HG02938 (cell line): ENCODE measurements around the gene ASAP2.

Experiments used
- ATAC-seq: cut with Tn5 transposase; IDR thresholded peaks from one replicate; pipeline ENCODE4 v1.9.1; 2021; ENCODE audit warnings: mild to moderate bottlenecking, moderate library complexity; ENCODE audit not compliant: unreplicated experiment

Gene ASAP2

DNA sequence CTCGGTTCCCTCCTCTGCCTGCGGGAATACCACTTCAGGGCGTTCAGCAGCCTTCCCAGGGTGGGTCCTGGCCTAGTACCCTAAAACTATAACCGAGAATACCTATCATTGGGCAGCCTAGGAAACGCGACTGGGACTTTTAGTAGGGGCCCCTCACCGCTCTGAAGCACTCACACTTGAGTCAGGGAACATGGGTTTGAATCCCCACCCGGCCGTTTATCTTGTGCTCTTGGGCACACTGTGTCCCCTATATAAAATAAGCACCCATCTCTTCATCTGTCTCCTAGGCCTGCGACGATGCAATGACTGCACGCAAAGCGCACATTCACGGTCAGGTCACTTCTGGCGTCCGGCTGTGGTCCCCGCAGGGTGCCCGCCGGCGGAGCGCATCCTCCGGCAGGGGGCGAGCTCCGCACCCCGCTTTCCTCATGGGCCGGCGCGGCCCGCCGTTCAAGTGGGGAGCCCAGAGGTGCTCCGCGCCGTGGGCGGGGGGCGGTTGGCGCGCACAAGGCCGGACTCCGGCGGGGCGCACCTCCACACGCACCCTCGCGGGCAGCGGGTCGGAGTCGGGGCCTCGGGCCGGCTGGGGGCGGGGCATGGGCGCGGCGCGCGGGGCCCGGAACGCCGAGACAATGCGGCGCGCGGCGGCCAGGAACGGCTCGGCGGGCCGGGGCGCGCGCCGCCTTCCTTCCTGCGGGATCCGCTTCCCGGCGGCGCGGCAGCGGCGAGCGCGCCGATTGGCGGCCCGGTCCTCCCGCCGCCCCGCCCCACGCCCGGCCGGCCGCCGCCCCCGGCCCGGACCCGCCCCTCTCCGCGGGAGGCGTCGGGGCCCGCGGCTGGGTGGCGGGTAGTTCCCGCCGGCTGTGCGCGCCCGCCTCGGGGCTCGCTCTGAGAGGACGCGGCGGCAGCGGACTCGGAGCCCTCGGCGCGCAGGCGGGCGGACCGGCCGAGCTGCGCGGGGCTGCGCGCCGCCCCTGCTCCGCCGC lies at the start of gene ASAP2:
TSS of gene ASAP2 (plus strand) at position 850 of the 986 bp plus-strand sequence. CDS start 293 bp downstream, outside the sequence.
- ATAC-seq, result peak; percentile 51

DNA sequence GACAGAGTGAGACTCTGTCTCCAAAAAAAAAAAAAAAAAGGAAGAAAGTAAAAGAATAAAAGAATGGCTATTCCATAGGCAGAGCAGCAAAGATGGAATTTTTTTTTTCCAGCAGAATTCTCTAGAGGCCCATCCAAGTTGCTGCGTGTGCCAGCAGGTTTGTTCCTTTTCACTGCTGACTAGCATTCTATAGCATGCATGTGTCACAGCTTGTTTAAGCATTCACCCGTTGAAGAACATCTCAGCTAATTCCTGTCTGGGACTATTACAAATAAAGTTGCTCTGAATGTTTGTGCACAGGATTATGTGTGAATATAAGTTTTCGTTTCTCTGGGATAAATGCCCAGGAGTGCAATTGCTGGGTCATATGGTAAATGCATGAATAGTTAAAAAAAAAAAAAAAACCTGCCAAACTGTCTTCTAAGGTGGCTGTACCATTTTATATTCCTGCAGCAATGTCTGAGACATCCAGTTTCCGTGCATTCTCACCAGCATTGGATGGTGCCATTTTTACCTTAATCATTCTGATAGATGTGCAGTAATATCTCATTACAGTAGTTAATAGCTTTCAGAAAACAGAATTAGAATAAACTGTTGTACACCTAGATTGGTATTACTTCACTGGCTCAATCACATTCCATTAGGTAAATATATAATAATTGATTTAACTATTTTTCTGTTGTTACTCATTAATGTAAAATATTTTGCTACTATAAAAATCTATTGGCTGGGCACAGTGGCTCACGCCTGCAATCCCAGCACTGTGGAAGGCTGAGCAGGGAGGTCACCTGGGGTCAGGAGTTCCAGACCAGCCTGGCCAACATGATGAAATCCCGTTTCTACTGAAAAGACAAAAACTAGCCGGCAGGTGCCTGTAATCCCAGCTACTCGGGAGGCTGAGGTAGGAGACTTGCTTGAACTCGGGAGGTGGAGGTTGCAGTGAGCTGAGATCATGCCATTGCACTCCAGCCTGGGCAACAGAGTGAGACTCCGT lies 47.5 kb upstream of the ASAP2 start:
- ATAC-seq, result no peak

DNA sequence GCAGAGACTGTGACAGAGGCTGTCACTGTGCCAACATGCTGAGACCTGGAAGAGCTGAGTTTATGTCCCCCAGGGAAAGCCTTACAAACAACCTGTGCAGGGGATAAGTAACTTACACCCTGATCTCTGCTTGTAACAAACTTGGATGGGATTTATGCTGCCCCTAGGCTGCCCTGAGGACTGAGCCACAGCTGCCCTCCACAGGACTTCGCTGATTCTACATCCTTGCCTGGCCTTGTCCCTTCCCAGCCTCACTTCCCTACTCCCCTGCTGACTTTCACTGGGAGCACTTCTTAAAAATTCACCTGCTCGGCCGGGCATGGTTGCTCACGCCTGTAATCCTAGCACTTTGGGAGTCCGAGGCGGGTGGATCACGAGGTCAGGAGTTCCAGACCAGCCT lies 45.9 kb upstream of the ASAP2 start:
- ATAC-seq, result no peak

DNA sequence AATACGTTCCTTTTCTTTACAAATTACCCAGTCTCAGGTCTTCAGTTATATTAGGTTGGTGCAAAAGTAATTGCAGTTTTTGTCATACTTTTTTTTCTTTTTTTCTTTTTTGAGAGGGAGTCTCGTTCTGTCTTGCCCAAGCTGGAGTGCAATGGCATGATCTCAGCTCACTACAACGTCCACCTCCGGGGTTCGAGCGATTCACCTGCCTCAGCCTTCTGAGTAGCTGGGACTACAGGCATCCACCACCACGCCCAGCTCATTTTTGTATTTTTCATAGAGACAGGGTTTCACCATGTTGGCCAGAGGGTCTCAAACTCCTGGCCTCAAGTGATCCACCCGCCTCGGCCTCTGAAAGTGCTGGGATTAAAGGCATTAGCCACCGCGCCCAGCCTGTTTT lies 43.8 kb upstream of the ASAP2 start:
- no peak for ATAC-seq

DNA sequence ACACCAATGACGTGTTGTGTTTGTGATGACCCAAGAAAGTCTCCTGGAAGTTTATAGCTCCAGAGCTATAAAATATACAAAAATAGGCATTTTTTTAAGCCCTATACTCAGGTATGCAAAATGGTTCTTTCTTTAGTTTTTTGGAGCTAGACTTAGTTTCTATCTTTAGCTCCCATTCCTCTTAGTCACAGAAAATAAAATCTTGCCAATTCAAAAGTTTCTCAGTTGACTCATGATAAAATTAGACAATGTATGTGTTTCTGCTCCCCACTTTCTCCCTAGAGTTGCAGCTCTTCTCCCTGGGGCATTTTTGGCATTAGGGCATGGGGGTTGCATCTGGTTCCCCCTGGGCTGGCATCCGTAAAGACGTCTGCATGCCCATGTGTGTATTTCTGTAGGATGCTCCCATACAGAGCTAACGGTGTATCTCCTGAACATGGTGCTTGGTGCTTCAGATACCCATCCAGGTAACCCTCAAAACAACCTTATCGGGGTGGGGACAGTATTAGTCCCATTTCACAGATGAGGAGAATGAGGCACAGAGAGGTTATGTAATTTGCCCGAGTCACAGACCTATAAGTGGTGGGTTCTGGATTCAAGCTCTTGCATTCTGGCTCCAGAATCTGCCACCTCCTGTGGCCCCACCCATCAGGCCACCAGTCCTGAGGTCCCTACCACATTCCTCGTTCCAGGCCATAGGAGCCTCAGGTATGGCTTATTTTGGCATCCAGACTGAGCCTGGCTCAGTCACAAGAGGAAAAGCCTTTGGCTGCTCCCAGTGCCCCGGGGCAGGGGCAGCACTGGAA lies 43.1 kb upstream of the ASAP2 start:
- no peak for ATAC-seq

DNA sequence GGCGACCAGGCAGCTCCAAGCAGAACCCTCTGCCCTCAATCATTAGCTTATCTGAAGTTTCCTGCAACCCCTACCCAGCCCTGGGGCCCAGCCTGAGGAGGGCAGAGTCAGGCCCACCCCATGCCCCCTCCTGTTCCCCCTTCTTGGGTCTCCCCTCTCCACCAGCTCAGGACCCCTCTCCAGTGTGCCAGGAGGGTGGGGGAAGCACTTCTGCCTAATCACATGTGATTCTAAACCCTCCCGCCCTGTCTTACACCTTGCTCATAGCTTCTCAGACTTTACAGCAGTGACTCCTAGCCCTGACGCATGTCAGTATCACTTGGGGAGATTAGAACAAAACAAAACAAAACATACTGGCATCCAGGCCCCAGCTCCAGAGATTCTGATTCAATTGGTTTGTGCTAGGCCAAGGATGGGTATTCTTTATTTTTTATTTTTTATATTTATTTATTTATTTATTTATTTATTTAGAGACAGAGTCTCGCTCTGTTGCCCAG lies 42.5 kb upstream of the ASAP2 start:
- ATAC-seq, result no peak

DNA sequence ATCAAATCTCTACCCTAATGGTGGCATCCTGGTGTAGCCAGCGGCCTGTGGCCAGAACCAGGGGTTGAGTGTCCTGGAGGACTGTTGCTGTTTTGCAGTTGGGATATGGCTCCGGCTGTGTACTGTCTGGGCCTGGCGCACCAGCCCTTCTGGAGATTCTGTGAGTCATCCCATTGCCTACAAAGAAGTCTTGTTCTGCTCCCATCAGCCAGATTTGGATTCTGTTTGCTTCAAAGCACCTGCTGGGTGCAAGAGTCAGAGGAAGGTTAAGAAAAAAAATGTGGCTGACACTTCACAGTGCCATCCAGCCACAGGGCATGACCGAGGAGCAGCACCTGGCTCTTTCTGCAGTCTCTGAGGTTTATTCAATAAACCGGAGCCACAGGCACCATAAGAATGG lies 41.0 kb upstream of the ASAP2 start:
- no peak for ATAC-seq

DNA sequence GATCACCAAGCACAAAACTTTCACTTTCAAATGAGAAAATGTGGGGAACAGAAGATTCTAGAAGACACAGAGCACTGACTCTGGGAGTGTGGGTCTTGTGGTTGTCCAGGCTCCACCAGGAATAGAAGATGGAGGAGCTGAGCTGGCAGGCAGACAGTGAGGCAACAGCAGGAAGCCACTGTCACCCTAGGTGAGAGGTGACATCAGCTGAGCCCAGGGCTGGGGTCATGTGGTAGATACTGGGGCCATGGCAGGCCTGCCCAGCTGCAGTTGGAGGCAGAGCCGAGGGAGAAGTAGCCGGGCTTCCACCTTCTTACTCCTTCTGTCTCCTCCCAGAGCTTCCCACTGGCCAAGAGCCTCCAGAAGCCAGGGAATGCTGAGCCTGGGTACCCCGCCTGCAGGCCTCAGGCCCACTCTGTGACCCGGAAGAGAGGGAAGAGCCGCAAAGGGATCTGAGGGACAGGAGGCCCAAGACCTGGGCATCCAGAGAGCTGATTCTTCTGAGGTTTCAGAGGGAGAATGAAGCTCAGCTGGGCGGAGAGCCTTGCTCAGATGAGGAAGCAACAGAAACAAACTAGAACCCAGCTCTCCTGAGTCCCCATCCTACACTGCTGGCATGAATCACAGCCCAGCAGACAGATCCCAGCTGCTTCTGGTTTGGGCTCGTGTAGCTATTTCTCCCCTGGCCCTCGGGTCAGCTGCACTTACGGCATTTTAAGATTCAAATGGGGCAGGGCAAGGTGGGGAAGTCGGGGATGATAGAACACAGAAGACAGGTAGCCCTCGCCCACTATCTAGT lies 39.8 kb upstream of the ASAP2 start:
- ATAC-seq, result no peak

DNA sequence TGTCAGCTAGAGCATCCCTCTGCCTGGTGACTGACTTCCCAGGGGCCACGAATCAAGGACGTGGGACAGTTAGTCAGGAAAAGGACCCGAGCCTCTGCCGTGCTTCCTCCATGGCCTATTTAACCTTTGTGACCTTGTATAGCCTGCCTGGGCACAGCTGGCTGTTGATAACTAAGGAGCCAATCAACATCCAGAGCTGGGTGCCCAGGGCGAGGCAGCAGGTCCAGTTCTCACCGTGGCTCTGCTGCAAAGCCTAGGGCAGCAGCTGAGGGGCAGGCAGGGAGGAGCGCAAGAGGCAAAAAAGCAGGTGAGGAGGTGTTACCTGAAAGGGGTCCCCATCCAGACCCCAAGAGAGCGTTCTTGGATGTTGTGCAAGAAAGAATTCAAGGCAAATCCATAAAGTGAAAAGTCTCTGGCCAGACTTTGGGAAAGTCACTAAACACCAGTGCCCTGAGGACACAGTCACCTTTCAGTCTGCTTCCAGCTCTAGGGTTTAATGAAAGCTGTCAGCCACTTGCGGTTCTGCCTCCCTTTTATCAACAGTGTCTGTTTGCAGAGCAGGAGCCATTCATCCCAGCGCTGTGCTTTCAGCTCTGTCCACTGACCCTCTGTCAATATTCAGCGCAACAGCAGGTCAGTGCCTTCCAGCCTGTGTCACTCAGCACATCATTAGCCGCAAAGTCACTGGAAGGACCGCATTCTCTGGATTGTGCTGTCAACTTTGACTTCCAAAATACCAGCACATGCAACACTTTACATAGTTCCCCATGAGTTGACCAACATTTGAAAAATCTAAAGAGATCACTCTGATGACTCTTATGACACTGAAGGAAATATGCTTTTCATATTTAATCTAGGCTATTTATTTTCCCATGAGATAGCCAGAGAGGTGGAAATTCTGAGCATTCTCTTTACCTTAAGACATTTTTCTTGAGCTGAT lies 38.6 kb upstream of the ASAP2 start:
- ATAC-seq, result no peak

DNA sequence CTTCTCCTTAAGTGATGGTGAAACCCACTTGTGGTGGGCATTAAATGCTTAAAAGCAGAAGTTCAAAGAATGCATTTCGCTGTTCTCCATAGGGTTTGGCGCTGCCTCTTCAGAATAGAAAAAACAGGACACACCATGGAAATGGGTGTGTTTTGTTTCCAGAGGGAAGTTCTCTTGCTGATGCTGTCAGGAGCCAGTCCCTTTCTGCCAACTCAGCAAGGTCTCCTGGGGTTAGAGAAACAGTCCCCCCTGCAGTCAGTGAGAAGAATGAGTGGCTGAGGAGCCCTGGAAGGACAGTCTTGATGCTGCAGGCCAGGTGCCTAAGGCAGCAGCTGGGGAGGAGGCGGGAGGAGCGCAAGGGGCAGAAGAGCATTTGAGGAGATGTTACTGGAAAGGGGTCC lies 37.8 kb upstream of the ASAP2 start:
- ATAC-seq, result no peak

DNA sequence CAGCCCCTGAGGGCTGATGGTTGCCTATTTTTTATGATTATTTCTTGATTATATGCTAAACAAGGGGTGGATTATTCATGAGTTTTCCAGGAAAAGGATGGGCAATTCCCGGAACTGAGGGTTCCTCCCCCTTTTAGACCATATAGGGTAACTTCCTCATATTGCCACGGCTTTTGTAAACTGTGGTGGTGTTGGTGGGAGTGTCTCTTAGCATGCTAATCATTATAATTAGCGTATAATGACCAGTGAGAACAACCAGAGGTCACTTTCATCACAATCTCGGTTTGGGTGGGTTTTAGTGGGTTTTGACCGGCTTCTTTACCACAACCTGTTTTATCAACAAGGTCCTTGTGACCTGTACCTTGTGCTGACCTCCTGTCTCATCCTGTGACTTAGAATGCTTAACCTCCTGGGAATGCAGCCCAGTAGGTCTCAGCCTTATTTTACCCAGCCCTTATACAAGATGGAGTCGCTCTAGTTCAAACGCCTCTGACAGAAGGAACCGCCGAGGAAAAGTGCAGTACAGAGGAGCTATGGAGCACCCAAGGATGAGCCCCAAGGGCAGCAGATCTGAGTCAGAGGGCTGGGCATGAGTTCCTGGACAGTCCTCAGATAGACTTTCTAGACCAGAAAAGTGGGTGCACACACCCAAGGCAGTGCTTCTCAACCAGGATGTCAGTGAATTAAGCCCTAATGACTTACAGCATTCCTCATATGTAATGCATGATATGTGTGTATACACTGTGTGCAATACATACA lies 37.1 kb upstream of the ASAP2 start:
- ATAC-seq, result no peak

DNA sequence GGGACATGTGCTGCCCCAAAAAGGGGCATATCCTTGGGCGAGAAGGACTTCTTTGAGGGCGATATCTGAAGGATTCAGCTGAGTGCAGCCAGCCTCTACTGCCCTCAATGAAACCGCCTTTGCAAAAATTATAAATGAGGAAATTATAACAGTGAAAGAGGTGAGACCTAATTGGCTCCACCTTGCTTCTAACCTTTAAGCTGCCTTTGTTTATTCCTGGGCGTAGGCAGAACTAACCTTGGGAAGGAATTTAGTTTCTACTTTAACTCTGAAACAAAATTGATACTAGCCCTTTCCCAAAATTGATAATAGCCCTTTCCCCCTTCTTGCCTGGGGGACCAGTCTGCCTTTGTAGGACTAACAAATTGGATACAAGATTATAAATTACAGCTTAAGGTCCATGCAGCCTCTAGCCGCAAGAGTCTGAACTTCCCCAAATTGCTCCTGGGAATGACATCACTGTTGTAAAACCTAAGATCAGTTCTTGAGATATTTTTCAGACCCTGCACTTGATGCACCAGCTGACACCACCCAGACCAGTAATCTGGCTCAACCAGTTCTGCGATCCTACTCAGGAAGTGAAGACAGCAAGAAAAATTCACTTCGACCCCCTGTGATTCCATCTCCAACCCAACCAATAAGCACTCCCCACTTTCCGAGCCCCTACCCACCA lies 36.0 kb upstream of the ASAP2 start:
- ATAC-seq, result no peak

DNA sequence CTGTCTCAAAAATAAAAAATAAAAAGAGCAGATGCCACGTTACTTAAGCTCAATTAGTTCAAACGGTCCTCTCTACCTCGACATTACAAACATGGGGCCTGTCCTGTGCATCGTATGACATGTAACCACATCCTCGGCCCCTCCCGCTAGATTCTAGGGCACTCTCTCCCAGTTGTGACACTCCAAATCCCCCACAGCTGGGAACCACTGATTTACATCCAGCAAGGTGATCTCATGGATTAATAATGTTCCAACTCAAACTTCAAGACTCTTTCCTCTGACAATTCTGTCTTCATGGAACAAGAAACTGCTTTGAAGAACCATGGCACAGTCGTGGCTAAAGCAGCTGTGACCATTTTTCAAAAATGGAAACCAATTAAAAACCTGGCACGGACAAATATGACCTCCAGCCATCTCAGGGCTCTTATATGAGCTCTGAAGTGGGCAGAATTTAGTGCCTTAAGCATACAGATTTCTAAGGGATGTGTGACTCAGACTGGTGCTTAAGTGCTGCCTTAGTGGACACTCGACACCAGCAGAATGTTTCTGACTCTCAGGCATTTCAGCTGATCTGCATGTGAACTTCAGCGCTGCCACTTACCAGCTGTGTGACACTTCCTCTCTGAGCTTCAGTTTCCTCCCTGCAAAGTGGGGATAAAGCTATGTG lies 31.7 kb upstream of the ASAP2 start:
- no peak for ATAC-seq

DNA sequence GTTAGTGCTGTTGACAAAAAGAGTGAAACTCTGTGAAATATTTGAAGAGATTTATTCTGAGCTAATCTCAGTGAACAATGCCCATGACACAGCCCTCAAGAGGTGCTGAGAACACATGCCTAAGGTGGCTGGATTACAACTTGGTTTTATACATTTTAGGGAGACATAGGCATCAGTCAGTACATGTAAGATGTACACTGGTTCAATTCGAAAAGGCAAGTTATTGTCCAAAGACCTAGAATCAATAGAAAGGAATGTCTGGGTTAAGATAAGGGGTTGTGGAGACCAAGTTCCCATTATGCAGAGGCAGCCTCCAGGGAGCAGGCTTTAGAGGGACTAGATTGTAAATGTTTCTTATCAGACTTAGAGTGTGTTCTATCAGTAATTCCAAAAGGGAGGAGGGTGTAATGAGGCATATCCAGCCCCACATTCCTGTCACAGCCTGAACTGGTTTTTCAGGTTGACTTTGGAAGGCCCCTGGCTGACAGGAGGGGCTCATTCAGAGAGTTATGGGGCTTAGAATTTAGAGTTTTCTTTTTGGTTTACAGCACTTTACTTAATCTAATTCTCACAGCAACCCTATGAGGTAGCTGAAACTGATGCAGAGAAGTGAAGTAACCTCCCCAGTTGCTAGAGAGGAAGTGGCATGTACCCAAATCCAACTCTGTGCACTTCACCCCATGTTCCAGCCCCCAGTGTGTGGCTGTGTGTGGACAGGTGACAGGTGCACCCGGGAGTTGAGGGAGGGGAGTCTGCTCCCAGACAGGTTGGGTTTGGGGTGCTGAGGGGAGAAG lies 28.3 kb upstream of the ASAP2 start:
- ATAC-seq, result no peak

DNA sequence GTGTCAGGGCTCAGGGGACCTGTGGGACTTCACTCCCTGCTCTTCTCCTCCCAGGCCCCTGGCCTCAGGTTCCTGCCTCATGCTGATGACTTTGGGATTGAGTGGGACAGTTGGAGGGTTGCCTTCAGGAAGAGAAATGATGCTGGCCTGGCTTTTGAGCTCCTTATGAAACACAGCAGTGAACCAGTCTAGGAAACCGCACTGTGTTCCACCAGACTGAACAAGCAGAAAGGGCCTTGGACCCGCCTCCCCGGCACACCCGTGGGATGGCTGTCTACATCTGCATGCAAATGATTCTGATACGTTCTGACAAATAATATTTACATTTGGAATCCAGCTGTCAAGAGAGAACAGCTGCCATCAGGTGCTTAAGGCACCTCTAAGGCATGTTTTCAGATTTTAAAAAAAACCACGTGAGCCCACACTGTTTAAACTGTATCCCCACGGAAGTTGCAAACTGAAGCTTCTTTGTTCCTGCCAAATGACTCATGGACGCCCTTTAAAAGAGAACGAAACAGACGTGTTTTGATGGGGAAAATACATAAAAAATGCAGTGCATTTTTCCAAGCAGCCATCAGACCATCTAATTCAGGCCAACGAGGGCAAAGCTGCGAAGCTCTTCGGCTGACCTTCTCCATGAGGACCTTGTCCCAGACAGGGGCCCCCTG lies 27.6 kb upstream of the ASAP2 start:
- no peak for ATAC-seq
